Occipital lobe (tissue), 2 donors: ENCODE data around the gene GPR176. TPM values are rescaled to one million over a fixed set of nuclear protein-coding genes. Genes with fewer than 3 reads are reported as not detected.
"Not testable (repeated sequence)": the region's sequence is repeated elsewhere in the genome, so short reads cannot be mapped to it uniquely, and the experiment has no call there.

Source experiments
- DNase-seq: peaks from one replicate; lab custom pipeline; 2025; lab: John Stamatoyannopoulos, UW
- total RNA-seq: library from RNA; depleted of rRNA; stranded (reverse); fragments of >200 nt; gene quantifications from one replicate; pipeline ENCODE4 v1.2.3, GENCODE V29; 2014

The GPR176 gene
- total RNA-seq, 1 donor from 2014 or later = 44.3 TPM

DNA sequence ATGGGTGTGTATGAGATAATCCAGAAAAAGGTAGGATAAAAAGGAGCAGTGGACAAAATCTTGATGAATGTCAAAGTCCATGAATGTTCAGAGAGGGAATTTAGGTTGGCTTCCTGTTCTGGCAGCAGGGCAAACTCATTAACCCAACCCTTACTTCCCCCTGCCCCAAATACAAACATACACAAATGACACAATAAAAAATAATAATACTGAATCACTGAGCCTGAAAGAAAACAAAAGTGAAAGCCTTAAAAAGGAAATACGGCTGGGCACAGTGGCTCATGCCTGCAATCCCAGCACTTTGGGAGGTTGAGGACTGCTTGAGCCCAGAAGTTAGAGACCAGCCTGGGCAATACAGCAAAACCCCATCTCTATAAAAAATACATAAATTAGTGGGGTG lies 62.9 kb downstream of the GPR176 start:
- DNase-seq = no peak

DNA sequence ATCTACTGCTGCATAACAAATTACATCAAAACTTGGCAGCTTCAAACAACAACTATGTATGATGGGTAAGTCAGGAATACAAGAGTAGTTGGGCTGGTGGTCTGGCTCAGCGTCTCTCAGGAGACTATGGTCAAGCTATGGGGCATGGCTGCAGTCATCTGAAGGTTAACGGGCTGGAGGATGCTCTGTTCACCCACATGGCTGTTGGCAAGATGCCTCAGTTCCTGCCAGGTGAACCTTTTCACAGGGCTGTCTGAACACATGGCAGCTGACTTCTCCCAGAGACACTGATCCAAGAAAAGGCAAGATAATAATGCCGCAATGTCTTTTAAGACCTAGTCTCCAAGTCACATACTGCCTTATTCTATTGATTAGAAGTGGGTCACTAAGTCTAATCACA lies 63.7 kb downstream of the GPR176 start:
- no peak for DNase-seq

DNA sequence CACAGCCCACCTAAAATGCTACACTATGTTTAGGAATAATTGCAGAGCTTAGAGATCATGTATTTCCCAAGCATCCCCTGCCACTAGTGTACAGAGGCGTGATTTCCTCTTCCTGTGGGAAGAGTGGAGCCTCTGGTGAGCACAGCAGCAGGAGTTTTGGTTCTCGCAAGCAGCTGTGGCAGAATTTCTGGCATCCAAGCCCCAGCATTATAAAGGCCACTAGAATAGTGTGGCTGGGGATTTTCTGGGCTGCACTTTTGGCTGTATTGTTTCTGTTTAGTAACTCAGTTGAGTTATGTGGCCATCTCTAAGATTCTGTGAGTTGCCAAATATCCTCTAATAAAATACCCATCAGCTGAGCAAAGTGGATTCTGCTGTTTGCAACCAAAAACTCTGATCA lies 64.7 kb downstream of the GPR176 start:
- DNase-seq = no peak

DNA sequence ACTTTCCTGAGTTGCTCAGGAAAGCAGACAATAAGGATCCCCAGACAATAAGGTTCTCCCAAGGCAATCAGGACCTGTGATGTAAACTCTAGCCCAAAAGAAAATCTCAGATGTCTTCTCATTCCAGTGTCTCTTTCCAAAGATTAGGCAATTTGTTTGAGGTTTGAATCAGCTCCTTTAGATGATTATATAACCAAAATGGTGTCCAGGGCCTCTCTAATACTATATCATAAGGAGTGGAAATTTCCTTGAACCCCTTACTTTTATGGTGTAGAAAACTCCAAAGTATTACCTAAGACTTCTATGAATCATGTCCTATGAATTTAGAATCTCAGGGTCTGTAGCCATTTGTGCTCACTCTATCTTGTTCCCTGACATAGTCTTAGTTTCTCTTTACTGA lies 65.9 kb downstream of the GPR176 start:
- DNase-seq = no peak

DNA sequence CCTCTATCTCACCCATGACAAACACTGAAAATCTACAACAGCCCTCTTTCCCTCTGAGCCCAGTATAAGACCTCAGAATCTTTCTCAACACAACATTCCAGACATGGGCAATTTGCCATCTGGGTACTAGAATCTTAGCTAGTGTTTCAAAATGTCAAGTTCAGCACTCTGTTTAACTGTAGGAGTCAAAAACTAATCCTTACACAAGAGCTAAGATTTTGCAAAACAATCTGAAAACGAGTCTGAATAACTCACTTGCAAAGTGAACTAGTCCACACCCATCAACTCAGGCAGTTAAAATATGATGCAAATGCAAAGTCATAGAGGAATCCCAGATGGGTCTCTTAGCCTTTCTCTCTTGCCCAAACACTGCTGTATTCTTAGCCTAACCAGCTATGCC lies 67.8 kb downstream of the GPR176 start:
- no peak for DNase-seq

DNA sequence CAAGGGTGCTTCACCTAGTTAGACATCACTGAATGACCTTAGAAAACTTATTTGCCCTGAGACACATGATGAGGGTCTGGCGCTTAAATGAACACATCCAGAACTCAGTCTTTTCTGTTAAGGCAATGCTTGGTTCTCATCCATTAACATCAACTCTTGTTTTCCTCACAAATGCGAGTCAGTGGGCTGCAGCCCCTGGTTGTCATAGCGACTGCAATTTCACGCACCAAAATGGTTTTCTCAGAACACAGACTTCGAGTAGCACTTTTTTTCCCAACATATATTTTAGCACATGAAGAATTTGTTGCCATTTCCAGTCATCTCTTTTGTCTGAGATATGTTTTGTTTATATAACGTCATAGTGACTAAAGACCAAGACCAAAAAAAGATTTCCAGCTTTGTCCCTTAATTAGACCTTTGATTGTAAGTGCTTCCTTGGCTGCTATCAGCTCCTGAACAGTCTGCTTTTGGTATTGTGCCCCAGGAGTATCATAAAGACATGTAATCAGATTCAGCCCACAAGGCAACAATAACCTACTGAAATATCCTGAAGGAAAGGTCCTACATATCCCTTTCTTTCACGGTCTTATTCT lies 68.5 kb downstream of the GPR176 start:
- no peak for DNase-seq

DNA sequence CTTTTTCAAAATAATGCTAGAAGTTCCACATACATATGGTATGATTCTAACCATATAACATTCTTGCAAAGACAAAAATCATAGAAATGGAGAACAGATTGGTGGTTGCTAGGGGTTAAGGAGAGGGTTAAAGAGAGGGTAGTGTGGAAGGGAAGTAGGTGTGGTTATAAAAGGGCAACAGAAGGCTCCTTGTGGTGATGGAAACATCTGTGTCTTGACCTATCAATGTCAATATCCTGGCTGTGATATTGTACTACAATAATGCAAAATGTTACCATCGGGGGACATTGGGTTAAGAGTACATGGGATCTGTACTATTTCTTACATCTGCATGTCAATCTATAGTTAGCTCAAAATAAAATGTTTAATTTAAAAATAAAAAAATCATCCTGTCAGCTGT lies 69.6 kb downstream of the GPR176 start:
- DNase-seq = no peak

DNA sequence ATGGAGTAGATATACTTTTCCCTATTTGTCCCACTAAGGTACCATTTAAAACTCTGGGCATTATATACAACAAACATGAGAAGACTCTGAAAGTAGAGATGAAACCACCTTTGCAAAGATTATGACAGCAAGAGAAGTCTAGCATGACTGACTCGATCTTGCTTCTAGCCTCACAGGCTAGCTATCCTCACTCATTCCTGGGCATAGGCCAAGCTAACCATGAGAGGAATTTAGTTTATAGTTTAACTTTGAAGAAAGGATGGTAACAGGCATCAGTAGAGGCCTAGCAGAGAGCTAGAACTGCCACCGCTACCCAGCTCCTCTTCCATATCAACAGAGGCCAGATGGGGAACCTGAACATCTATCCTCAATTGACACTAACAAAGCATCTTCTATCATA lies 74.0 kb downstream of the GPR176 start:
- no peak for DNase-seq

DNA sequence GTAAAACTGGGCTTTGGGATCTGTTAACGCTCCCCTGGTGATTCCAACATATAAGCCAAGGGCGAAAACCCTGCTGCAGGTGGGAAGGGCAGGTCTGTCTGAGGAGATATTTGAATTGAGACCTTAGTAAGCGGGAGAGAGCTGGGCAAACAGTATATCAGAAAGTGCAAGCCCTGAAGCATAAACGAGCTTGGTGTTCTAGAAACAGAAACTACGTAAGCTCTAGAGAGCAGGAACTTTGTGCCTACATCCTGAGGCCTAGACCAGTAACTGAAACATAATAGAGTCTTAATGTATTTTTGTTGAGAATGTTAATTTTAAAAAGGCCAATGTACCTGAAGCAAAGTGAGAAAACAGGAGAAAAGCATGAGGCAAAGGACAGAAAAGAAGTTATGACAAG lies 74.5 kb downstream of the GPR176 start:
- no peak for DNase-seq

DNA sequence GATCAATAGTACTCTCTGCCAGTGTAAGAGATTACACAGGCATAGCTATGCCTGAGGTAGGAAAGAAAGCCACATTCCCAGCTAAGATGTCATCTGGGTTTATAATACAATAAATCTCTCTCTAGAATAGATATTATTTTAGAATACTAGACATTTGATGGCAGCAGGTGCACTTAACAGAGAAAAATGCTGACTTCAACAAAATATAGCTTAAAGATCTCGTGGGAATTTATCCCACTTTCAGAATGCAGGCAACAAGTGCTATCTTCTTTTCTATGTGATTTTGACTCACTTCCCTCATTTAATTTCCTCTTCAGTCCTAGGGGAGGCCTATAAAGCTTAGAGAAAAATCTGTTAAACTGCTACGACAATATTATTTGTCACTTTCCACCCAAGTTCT lies 76.5 kb downstream of the GPR176 start:
- DNase-seq = no peak

DNA sequence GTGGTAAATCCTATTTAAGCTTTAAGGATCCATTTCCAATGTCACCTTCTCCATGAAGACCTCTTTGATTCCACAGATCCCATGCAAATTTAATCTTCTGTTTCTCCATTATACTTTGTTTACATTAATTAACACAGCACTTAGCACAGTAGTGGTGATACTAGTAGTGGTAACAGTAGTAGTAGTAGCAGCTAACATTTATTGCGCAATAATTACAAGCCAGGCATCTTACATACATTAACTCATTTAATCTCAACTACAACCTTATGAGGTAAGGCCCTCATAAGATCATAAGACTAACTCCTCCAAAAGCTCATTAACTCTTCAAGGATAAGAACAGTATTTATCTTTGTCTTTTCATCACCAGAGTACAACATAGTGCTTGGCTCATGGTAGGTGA lies 82.6 kb downstream of the GPR176 start:
- no peak for DNase-seq

DNA sequence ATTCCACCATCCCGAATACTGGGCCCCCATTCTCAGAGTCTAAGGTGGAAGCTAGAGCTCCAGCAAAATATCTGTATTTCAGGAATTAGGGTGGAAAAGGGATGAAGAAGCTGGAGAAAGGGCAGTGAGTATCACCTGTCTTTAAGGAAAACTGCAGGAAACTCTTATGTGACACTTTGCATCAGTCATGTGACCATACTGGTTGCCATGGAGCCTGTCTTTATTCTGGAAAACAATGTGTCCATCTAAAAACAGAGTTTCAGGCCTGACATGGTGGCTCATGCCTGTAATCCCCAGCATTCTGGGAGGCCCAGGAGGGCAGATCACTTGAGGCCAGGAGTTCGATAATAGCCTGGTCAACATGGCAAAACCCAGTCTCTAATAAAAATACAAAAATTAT lies 84.5 kb downstream of the GPR176 start:
- DNase-seq = no peak

DNA sequence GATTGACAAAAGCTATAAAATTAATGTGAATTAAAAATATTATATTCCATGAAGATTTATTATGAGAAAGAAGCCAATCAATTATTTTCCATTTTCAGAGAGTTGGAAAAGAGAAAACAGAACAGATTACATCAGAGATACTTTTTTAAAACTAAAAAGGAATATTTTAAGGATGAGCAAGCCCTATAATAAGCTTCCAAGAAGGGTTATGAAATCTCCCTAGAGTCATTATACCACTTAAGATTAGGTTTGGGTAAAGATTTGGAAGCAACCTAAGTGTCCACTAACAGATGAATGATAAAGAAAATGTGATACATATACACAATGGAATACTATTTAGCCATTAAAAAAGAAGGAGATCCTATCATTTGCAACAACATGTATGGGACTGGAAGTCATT lies 85.8 kb downstream of the GPR176 start:
- DNase-seq = no peak

DNA sequence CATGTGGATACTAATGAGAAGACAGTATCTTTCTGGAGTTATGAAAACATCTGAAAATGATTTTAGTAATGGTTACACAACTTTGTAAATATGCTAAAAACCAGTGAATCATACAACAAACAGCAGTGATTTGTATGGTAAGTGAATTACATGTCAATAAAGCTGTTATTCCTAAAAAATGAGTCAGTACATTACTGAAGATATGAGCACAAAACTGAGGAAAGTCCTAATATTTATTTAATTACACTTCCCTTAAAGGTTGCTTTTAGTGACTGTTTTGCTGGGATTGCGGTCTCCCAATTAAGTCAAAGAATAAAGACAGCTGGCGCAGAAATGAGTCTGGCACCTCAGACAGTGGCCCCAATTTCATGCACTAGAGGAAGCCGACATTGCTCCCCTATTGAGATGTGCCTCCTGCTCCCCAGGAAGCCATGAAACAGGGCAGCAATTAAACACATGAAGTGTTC lies 86.5 kb downstream of the GPR176 start:
- no peak for DNase-seq

DNA sequence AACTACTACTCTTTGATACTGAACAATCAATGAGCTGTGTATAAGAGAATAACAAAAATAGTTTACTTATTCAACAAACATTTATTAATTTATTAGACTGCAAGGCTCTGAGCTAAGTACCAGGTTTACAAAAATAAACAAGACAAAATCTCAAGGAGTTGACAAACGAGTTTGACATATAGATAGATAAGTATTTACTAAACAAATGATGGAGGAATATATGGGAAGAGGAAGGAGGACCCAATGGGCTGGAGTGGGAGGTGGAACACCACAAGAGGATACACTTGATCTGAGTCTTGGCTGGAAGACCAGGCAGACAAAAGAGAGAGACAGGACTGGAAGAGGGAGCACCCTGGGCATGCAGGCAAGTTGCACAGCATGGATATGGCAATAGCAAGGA lies 89.9 kb downstream of the GPR176 start:
- DNase-seq = no peak

DNA sequence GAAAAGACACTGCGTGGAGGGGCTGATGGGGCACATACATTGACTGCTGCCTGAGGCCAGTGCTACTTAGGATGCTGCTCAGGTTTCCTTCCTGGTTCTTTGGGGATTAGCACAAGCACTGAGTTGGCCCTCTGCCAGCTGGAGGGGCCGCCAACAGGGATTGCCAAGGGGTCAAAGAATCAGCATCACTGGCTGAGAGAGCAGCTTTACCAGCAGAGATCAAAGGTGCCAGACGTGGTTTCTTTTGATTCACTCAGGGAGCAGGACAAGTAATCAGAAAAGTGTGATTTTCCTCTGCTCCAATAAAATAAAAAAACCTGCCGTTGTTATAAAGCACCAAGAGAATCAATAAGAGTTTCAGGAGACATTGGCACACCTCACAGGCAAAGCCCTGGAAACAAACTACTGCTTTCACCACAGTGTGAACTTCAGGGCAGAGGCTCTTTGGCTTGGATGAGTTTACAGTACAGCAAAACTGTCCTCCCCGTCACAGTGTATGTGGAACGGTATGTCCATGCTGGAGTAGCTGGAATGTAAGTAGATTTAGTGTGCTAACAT lies 91.6 kb downstream of the GPR176 start:
- no peak for DNase-seq

DNA sequence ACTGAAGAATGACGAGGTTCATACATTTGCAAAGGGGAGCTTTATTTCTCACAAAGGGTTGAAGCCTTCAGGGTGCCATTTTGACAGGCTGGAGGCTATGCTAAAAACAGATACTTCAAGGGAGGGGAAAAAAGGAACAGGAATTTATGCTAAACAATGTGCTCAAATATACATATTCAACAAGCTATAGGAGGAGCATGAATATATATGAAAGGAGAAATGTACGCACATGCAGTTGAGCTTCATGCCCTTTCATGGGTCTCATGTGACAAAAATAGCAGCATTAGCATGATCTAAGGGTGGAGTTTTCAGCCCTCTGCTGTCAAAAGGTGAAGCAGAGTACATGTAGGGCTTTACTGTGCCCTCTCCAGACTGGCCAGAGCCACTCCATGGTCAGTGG lies 93.1 kb downstream of the GPR176 start:
- no peak for DNase-seq

DNA sequence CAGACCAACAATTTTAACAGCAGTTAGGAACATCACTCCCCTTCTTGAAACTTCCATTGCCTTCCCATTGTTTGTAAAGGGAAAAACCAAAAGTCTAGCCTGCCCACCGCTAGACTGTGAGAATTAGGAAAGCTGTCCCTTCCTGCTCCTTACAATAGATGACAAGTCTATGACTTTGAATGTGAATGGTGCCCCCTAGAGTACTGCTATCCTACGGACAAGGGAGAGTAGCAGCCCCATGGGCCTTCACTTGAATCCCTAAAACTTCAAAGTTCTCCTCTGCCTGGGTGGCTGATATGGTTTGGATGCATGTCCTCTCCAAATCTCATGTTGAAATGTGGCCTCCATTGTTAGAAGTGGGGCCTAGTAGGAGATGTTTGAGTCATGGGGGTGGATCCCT lies 96.4 kb downstream of the GPR176 start:
- no peak for DNase-seq

DNA sequence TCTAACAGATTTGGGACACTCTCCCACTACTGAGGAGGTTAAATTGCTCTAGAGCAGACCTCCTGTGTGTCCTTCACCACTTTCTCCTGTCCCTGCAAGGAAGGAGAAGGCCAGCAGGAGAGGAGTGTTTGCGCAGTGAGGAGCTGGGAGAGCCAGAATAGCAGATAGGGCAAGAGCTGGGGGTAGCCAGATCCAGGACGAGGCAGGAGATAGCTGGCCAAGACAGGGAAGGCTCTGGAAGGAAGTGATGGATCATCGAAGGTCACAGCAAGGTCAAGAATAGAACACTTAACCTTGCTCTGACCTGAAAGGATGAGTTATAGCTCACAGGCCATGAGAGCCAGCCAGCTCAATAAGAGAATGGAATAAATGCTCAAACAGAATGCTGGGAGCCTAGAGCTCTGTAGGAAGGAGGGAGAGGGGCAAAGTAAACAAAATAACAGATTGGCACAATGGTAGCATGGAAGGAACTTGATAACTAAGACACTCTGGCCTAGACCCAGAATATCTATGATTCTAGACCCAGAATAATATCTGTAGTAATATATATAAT lies 99.9 kb downstream of the GPR176 start:
- DNase-seq = no peak

DNA sequence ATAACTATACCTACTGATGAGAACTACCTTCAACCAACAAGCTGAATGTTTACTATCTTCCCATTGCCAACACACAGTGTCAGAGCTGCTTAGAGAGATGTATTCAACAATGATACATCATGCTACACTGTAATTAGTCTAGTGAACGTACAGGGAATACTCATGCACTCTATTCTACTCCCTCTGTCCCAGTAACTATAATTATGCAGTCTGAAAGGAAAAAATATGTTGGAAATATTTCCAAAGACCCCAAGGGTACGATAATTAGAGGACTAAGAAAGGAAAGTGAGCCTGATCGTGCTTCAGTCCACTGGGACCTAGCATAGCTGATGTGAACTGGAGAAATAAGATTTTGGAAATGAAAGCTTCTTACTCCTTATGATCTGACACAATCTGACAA lies 100.5 kb downstream of the GPR176 start:
- DNase-seq = no peak

DNA sequence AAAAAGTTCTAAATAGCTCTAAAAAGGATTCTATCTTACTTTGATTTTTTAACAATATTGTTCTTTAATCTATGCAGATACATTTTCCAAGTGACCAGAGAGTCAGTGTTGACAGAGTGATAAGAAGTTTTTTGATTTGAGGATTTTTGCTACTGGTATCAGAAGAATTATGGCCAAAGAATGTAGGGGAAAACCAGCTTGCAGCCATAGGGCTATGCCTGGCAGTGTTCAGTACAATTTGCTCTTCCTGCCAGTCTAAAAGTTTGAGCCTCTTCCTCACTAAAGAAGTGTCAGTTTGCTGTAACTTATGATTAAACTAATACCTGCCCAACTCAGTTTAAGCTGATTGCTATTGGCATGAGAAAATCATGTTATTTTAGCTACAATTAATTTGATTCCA lies 102.2 kb downstream of the GPR176 start:
- DNase-seq = no peak

DNA sequence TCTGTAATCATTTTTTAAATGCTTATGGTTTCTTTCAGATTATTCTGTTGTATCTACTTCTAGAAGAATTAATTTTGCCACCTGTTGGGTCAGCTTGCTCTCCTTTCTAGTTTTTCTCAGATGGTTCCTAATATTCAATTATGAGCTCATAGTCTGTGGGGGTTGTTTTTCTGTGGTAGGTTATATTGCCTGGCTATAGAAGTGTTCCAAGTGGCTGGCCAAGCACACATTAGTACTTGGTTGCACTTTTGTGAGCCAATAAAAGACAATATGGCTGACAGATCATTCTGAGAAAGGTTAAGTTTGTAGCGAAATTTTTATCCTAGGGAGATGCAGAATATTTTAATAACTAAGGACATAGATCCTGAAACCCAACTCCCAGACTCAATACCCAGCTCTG lies 105.6 kb downstream of the GPR176 start:
- DNase-seq = no peak

DNA sequence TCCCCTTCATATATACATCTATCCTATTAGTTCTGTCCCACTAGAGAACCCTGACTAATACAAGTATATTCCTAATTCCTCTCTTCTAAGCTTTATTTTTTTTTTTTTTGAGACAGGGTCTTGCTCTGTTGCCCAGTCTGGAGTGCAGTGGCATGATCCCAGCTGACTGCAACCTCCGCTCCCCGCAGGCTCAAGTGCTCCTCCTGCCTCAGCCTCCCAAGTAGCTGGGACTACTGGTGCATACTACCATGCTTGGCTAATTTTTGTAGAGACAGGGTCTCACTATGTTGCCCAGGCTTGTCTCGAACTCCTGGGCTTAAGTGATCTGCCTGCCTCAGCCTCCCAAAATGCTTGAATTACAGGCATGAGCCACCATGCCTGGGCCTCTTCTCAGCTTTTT lies 107.4 kb downstream of the GPR176 start:
- DNase-seq = not testable (repeated sequence)

DNA sequence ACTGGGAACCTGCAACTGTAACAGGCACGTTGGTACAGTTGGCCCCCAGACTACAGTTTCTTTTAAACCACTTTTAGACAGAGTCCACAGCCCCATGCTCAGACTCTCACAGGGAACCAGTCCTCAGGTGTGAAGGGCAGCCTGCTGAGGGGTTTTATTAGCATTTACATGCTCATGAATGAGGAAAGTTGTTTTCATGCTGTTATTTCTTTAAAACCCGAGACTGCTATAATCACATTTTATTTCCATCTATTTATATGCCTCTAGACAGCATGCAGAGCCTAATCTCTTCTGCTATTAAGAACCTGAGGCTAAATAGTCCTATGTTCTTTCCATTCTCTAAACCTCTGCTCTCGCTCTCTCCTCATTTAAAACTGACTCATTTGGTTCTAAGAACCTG lies 111.2 kb downstream of the GPR176 start:
- DNase-seq = no peak
